AG10803 (cell line): ENCODE results near the gene KRT37.

Source experiments
- DNase-seq: peaks from one replicate; pipeline ENCODE4 v3.0.0; 2010; ENCODE audit warnings: low read depth
- H3K4me3 ChIP-seq: 2 replicates; pipeline ENCODE4 v1.5.1; 2011; ENCODE audit warnings: mild to moderate bottlenecking, low read length, control low read depth
- CTCF ChIP-seq: conservative IDR thresholded peaks from 2 replicates; pipeline ENCODE4 v1.5.1; 2011; ENCODE audit warnings: mild to moderate bottlenecking, low read length, control low read depth, inconsistent platforms

The KRT37 gene

DNA sequence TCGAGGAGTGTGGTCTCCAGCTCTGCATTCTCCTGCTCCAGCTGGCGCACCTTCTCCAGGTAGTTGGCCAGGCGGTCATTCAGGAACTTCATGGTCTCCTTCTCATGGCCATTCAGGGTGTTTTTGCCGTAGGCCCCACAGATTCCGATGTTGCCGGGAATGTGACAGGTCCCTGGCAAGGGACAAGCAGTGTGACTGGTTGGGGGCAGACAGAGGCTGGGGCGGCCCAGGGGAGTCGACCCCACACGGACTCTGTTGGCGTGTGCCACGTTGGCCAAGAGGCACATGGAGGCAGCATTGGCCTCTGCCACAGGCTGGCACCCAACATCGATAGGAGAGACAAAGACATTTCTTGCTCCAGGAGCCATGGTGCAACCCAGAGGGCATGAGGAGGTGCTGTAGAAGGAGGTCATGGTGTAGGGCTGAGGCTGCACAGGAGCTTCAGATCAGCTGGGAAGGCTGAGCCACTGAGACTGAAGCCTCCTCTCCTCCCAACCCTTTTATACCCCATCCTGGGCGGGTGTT, at the start of gene KRT37:
KRT37 (minus strand) TSS at position 475 of the 525 bp plus-strand sequence; CDS start at position 413, 62 bp downstream.
- no peak within 1 kb of the TSS for H3K4me3 ChIP-seq
- no peak for DNase-seq
- no peak for TF ChIP-seq CTCF

DNA sequence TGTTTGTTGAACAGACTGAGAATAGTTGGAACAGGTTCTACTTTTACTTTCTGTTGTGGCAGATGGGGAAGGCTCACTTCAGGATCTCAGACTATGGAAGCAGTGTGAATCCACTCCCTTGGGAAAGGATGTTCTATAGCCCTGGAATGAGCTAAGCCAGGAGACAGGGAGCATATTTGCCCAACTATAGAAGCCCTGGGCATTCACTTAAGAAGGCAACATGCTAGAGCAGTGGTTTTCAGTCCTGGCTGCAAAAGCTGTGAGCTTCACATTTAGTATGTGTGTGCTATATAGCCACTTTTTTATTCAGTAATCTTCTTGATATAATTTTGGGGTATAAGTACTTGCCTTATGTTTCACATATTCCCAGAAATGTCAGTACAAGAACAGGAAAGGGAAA, 44.0 kb upstream of the KRT37 start:
- H3K4me3 ChIP-seq, result no peak overlapping the region

DNA sequence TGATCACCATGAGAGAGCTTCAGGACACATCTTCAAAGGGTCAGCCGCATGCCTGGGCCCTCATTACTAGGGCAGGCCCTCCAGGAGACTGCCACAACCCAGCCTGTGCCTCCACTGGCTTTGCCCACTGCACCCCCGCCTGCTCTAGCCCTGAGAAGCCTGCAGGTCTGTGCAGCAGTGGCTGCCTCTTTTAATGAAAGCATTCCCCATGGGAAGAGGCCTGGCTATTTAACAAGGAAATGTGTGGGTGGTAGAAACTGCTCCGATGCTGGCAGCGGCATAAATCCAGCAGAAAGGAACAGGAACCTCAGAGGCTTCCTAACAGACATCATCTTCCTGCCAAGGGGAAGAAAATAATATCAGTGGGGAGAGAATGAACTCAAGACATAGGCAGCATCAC, 43.2 kb upstream of the KRT37 start:
- DNase-seq, result no peak
- H3K4me3 ChIP-seq, result no peak overlapping the region
- no peak for TF ChIP-seq CTCF

More for the DNA sequence above, 44.0 kb upstream of the KRT37 start:
- DNase-seq, result no peak
- TF ChIP-seq CTCF, result no peak

DNA sequence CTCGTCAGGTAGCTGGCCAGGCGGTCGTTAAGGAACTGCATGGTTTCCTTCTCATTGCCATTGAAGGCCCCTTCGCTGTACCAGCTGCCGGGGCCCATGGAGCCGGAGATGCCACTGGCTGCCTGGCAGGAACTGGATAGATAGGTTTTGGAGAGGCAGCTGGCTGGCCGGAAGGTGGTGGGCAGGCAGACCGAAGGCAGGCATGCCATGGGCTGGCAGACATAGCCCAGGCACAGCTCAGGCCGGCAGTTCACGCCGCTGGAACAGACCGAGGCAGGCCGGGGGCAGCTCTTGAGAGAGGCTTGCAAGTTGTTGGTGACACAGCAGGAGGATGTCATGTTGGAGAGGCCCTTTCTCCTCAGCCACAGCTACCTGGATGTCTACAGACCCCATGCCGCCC, 42.6 kb upstream of the KRT37 start, which contains the start of gene KRT32:
KRT32 (minus strand) TSS at position 399 of the 400 bp plus-strand sequence; CDS start at position 338, 61 bp downstream.
- DNase-seq, result no peak
- no peak for TF ChIP-seq CTCF

DNA sequence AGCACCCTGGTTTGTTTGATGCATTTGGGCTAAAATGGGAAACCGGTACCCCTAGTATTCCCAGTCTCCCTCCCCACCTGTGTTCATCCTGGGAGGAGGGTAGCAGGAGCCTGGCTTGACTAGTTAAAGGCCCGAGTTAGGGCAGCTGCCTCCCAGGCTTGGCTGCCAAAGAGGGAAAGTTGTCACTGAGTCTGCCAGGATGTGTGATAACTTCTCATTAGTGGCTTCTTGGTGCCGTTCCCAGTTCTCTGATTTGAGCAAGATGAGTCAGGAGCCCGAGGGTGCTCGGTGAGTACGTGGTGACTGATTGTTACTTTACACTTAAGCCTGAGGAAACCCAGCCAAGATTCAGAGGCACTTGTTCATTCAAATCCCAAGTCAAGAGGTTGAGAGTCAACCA, 40.3 kb upstream of the KRT37 start:
- no peak for TF ChIP-seq CTCF
- no peak overlapping the region for H3K4me3 ChIP-seq
- DNase-seq, result peak; percentile 96

More for the DNA sequence above, 42.6 kb upstream of the KRT37 start, which contains the start of gene KRT32:
- no peak within 1 kb of the TSS for H3K4me3 ChIP-seq

GRCh38 chr17:41464173-41464572, 39.8 kb upstream of the KRT37 start:
- H3K4me3 ChIP-seq, result no peak overlapping the region
- TF ChIP-seq CTCF, result no peak
- DNase-seq, result no peak

GRCh38 chr17:41463746-41464145, 39.4 kb upstream of the KRT37 start:
- TF ChIP-seq CTCF, result no peak
- no peak for DNase-seq
- H3K4me3 ChIP-seq, result no peak overlapping the region
